GM23248 (cell line): Measurements from ENCODE around the gene GIGYF2. TPM values are rescaled to one million over a fixed set of nuclear protein-coding genes. Genes with fewer than 3 reads are reported as not detected.
"Not testable (repeated sequence)": the region's sequence is repeated elsewhere in the genome, so short reads cannot be mapped to it uniquely, and the experiment has no call there.

Experiments
- DNase-seq: peaks from one replicate; pipeline ENCODE4 v3.0.0-alpha.2; 2015
- H2AFZ ChIP-seq: fragments of 200-600 bp; sonication (generic); 2 replicates; pipeline ENCODE4 v1.6.1; 2016; ENCODE audit warnings: antibody characterized with exemption
- H3F3A ChIP-seq: fragments of 200-600 bp; sonication (generic); 2 replicates; pipeline ENCODE4 v1.6.1; 2016; ENCODE audit warnings: mild to moderate bottlenecking, antibody characterized with exemption, mixed run types; ENCODE audit not compliant: insufficient read depth
- H3K27ac ChIP-seq: fragments of 200-600 bp; sonication (generic); 2 replicates; pipeline ENCODE4 v1.5.1; 2016; ENCODE audit warnings: mild to moderate bottlenecking
- H3K27me3 ChIP-seq: fragments of 200-600 bp; sonication (generic); replicated peaks from 2 replicates; pipeline ENCODE4 v1.6.1; 2016; ENCODE audit warnings: mild to moderate bottlenecking; ENCODE audit not compliant: insufficient read depth
- H3K36me3 ChIP-seq: fragments of 200-600 bp; sonication (generic); 2 replicates; pipeline ENCODE4 v1.6.1; 2016; ENCODE audit warnings: low read depth, mild to moderate bottlenecking
- H3K4me1 ChIP-seq: fragments of 200-600 bp; sonication (generic); 2 replicates; pipeline ENCODE4 v1.6.1; 2016; ENCODE audit warnings: mild to moderate bottlenecking; ENCODE audit not compliant: insufficient read depth
- H3K4me2 ChIP-seq: fragments of 200-600 bp; sonication (generic); one replicate; pipeline ENCODE4 v1.6.1; 2016; ENCODE audit warnings: mild to moderate bottlenecking; ENCODE audit not compliant: unreplicated experiment
- H3K4me3 ChIP-seq: fragments of 200-600 bp; sonication (generic); 2 replicates; pipeline ENCODE4 v1.5.1; 2016; ENCODE audit warnings: mild to moderate bottlenecking
- H3K79me2 ChIP-seq: fragments of 200-600 bp; sonication (generic); 2 replicates; pipeline ENCODE4 v1.6.1; 2016; ENCODE audit warnings: mild to moderate bottlenecking; ENCODE audit not compliant: insufficient read depth
- H3K9ac ChIP-seq: fragments of 200-600 bp; sonication (generic); 2 replicates; pipeline ENCODE4 v1.6.1; 2016; ENCODE audit warnings: mild to moderate bottlenecking
- H3K9me2 ChIP-seq: fragments of 200-600 bp; sonication (generic); 2 replicates; pipeline ENCODE4 v1.6.1; 2016; ENCODE audit warnings: mixed run types, mild to moderate bottlenecking, moderate library complexity; ENCODE audit not compliant: insufficient read depth
- H3K9me3 ChIP-seq: fragments of 200-600 bp; sonication (generic); one replicate; pipeline ENCODE4 v1.6.1; 2017; ENCODE audit warnings: low read depth
- H4K20me1 ChIP-seq: fragments of 200-600 bp; sonication (generic); 2 replicates; pipeline ENCODE4 v1.6.0; 2016; ENCODE audit not compliant: insufficient read depth
- EZH2 ChIP-seq: fragments of 200-600 bp; sonication (generic); IDR thresholded peaks from 2 replicates; pipeline ENCODE4 v1.6.1; 2018; ENCODE audit warnings: antibody characterized with exemption, mild to moderate bottlenecking; ENCODE audit not compliant: insufficient read depth, poor library complexity, severe bottlenecking
- EZH2phosphoT487 ChIP-seq: fragments of 200-600 bp; sonication (generic); IDR thresholded peaks from 2 replicates; pipeline ENCODE4 v1.6.1; 2018; ENCODE audit warnings: antibody characterized with exemption, moderate library complexity, mild to moderate bottlenecking, low read depth; ENCODE audit not compliant: insufficient read depth
- WGBS, 2 experiments: methylation state at CpG; one replicate each; pipeline ENCODE4 v1.1.6; 2015 to 2017; ENCODE audit warnings: low lambda C conversion rate in 2 of 2, low coverage in 1 of 2; ENCODE audit errors: missing lambda C conversion rate in 2 of 2; 5-methylcytosine and 5-hydroxymethylcytosine counted together
- in situ Hi-C: fragments of 300-500 bp; cut with MboI; formaldehyde crosslinking; loops from 2 replicates; pipeline ENCODE4 v1.15.0; 2020
- polyA plus RNA-seq: library from polyadenylated mRNA; unstranded; fragments of >200 nt; fragmentation: Nextera tagmentation; extraction: Ambion mirVana; gene quantifications from 2 replicates; pipeline ENCODE4 v1.2.1, GENCODE V29; 2016
- total RNA-seq: library from RNA; depleted of rRNA; stranded (reverse); fragments of >200 nt; shearing (Covaris generic); gene quantifications from 2 replicates; pipeline ENCODE4 v1.2.3, GENCODE V29; 2014

The GIGYF2 gene
- total and polyA plus RNA-seq, 2 experiments from 2014 or later, result 27.2 to 35.2 TPM

DNA sequence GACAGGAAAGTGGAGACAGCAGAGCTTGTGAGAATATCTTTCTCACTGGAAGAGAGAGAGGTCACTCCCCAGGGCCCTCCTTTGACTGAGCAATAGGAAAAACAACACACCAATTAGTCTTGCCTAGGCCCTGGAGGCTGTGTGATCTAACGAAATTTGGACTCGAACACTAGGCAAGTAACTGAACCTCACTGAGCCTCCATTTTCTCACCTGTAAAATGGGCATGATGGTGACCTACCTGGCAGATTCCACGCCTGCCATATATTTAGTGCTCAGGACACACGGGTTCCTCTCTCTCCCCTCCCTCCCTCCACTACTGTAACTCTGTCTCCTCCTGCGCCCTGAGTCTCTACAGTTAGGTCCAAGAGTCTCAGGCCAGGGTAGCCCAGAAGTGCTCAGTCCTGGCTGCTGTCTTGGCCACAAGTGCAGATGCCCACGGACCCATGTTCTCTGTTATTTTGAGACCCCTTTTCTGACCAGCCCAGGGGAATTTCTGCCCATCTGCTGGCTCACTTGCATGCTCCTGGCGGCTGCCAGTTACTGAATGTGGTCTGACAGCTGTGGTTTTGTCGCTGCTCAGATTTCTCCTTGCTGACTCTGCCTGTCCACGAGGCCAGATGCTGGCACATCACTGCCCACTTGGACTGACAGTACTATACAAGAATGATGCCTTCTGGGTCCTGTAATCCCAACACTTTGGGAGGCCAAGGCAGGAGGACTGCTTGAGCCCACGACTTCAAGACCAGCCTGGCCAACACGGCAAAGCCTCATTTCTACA is 9.6 kb upstream of the GIGYF2 start:
- Histone ChIP-seq H3K4me3 (no peak overlapping the region), H3F3A (no peaks in the 10 kb centered on the region), H3K9ac (no peak overlapping the region), H3K27me3 (0 out of 2 replicates have a peak, but pooled peaks cover 7% of the 10 kb centered on the region), H3K4me2 (no peak overlapping the region), H3K9me2 (no peaks in the 10 kb centered on the region), H2AFZ (no peak overlapping the region), H4K20me1 (no peaks in the 10 kb centered on the region), H3K4me1 (no peaks in the 10 kb centered on the region), H3K27ac (no peak overlapping the region), H3K79me2 (no peaks in the 10 kb centered on the region), H3K9me3 (no peaks in the 10 kb centered on the region), H3K36me3 (no peaks in the 10 kb centered on the region)
- TF ChIP-seq EZH2phosphoT487, result no peak
- TF ChIP-seq EZH2, result no peak
- WGBS, 2 experiments, result 52% methylated on average over 11 of the region's 11 CpGs
- no peak for DNase-seq
- in situ Hi-C loops, result no loop called here

DNA sequence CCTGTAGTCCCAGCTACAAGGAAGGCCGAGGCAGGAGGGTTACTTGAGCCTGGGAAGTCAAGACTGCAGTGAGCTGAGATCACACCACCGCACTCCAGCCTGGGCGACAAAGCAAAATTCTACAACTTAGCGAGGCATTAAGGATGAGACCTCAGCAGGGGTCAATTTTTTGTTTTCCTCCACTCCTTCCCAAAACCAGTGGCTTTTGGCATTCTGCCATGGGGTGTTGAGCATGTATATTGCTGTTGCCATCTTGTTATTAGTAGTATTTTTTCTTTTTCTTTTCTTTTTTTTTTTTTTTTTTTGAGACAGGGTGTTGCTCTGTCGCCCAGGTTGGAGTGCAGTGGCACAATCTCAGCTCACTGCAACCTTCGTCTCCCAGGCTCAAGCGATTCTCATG is 8.9 kb upstream of the GIGYF2 start:
- Histone ChIP-seq H3K9me3 (no peaks in the 10 kb centered on the region), H3K9me2 (no peaks in the 10 kb centered on the region), H4K20me1 (no peaks in the 10 kb centered on the region), H3K79me2 (no peaks in the 10 kb centered on the region), H3K4me2 (no peak overlapping the region), H3K4me1 (no peaks in the 10 kb centered on the region), H3K9ac (no peak overlapping the region), H2AFZ (no peak overlapping the region), H3K27ac (no peak overlapping the region), H3K36me3 (no peaks in the 10 kb centered on the region), H3K27me3 (0 out of 2 replicates have a peak, but pooled peaks cover under 1% of the 10 kb centered on the region), H3K4me3 (no peak overlapping the region), H3F3A (no peaks in the 10 kb centered on the region)
- DNase-seq, result no peak
- TF ChIP-seq EZH2, result no peak
- TF ChIP-seq EZH2phosphoT487, result no peak
- WGBS, 2 experiments, result 68 to 77% methylated on average over 5 to 7 of the region's 7 CpGs
- in situ Hi-C loops, result no loop called here

DNA sequence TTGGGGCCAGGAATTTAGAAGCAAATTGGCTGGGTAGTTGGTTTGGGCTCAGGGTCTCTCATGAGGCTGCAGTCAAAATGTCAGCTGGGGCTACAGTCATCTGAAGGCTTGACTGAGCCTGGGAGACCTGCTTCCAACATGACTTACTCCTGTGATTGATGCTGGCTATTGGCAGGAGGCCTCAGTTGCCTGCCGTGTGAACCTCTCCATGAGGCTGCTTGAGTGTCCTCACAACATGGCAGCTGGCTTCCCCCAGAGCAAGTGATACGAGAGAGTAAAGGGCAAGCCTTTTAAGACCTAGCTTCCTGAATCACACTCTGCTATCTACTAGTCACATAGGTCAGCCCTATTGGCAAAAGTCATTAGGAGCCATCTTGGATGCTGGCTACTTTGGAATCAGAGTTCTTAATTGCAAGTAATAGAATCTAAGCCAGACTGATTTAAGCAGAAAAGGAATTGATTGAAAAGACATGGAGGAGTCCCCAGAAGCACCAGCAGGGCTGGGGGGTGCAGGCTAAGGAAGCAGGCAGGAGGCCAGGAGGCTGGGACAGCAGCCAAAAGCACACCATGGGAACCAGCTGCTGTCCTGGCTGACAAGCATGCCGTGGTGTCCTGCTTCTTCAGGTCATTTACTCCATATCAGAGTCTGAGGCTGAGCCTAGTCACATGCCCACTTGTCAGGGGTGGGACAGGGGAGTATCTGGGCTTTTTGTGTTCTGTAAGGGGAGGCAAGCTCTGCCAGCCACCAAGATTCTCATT is 7.8 kb upstream of the GIGYF2 start:
- no peak overlapping the region for H3K4me3 ChIP-seq
- in situ Hi-C loops, result no loop called here
- no peaks in the 10 kb centered on the region for H3K27me3 ChIP-seq
- no peaks in the 10 kb centered on the region for H3F3A ChIP-seq
- no peak overlapping the region for H2AFZ ChIP-seq
- no peak overlapping the region for H3K27ac ChIP-seq
- no peaks in the 10 kb centered on the region for H4K20me1 ChIP-seq
- no peaks in the 10 kb centered on the region for H3K79me2 ChIP-seq
- WGBS, 2 experiments, result 29 to 37% methylated on average over 3 of the region's 3 CpGs
- H3K4me2 ChIP-seq, result no peak overlapping the region
- H3K9ac ChIP-seq, result no peak overlapping the region
- TF ChIP-seq EZH2phosphoT487, result no peak
- no peak for TF ChIP-seq EZH2
- H3K36me3 ChIP-seq, result no peaks in the 10 kb centered on the region
- no peaks in the 10 kb centered on the region for H3K9me2 ChIP-seq
- no peaks in the 10 kb centered on the region for H3K9me3 ChIP-seq
- H3K4me1 ChIP-seq, result no peaks in the 10 kb centered on the region
- DNase-seq, result no peak

DNA sequence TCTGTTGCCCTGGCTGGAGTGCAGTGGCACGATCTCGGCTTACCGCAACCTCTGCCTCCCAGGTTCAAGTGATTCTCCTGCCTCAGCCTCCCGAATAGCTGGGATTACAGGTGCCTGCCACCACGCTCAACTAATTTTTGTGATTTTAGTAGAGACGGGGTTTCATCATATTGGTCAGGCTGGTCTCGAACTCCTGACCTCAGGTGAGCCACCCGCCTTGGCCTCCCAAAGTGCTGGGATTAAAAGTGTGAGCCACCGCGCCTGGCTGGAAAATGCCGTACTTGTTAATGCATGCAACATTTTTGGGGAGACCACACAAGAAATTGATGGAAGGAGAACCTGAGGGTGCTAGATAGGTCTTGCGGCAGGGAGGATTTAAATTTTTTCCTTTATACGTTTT is 6.0 kb upstream of the GIGYF2 start:
- H3K4me3 ChIP-seq, H3K27me3 ChIP-seq, H3K36me3 ChIP-seq, H3K4me1 ChIP-seq, H3K4me2 ChIP-seq, H3K9me3 ChIP-seq, H3K79me2 ChIP-seq, H3K9ac ChIP-seq, H3K27ac ChIP-seq, in situ Hi-C loops, DNase-seq, H3F3A ChIP-seq, H4K20me1 ChIP-seq, H2AFZ ChIP-seq, H3K9me2 ChIP-seq: not testable (repeated sequence)
- WGBS, 2 experiments, result 71 to 77% methylated on average over 9 to 13 of the region's 13 CpGs
